Measurements from ENCODE around the gene NDUFB10. TPM values are rescaled to one million over a fixed set of nuclear protein-coding genes. Genes with fewer than 3 reads are reported as not detected.

Gene NDUFB10
- polyA plus RNA-seq, 1 donor (not counting 4 experiments of a cell fraction or from before 2014, with no cell fraction given), result 107 TPM

DNA sequence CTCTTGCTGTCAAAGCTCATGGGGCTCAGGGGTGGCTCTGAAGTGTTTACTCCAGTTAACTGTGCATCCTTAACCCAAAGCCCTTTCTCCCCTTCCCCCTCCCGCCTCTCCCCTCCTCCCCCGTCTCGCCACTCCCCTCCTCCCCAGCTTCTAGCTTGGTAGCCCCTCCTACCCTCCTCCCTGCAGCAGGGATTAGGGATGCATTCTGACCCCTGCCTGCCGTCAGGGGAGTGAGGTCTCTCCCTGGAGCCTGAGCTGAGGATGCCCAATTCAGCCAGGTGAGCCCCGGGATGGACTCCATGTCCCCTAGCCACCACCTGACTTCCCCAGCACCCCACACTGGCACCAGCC is 42.7 kb upstream of the NDUFB10 start:
- Histone ChIP-seq H3K27ac (ENCODE audit: control insufficient read depth, insufficient read depth, low read length) (no peak overlapping the region), H2AFZ (ENCODE audit: control insufficient read depth, low read length) (no peak overlapping the region), H3K9ac (ENCODE audit: control insufficient read depth, extremely low read depth, insufficient read depth, low read length) (no peak overlapping the region), H3K4me1 (ENCODE audit: control insufficient read depth, extremely low read depth, insufficient read depth, low read length) (peaks cover 10% of the 10 kb centered on the region), H3K4me2 (ENCODE audit: control insufficient read depth, extremely low read depth, insufficient read depth, low read depth, low read length) (no peak overlapping the region), H3K9me3 (ENCODE audit: control insufficient read depth, low read depth, low read length) (no peaks in the 10 kb centered on the region), H3K27me3 (ENCODE audit: control insufficient read depth, extremely low read depth, insufficient read depth, low read length) (peaks cover 69% of the 10 kb centered on the region), H4K20me1 (ENCODE audit: control insufficient read depth, extremely low read depth, insufficient read depth, low read length) (no peaks in the 10 kb centered on the region), H3K4me3 (ENCODE audit: control insufficient read depth in 2 of 3, extremely low read depth in 1 of 3, insufficient read depth in 2 of 3, low read depth in 1 of 3, low read length in 3 of 3) (no peak overlapping the region), H3K36me3 (ENCODE audit: control insufficient read depth in 2 of 2, extremely low read depth in 1 of 2, insufficient read depth in 2 of 2, low read length in 2 of 2) (no peaks in the 10 kb centered on the region), H3K9me1 (ENCODE audit: control insufficient read depth, extremely low read depth, insufficient read depth, low read length) (no peaks in the 10 kb centered on the region), H3K79me2 (ENCODE audit: control insufficient read depth, insufficient read depth, low read length) (no peaks in the 10 kb centered on the region)
- TF ChIP-seq EZH2 (IDR thresholded peaks at IDR 0.05; ENCODE audit: low read length), result no peak
- TF ChIP-seq, protein P1, sequence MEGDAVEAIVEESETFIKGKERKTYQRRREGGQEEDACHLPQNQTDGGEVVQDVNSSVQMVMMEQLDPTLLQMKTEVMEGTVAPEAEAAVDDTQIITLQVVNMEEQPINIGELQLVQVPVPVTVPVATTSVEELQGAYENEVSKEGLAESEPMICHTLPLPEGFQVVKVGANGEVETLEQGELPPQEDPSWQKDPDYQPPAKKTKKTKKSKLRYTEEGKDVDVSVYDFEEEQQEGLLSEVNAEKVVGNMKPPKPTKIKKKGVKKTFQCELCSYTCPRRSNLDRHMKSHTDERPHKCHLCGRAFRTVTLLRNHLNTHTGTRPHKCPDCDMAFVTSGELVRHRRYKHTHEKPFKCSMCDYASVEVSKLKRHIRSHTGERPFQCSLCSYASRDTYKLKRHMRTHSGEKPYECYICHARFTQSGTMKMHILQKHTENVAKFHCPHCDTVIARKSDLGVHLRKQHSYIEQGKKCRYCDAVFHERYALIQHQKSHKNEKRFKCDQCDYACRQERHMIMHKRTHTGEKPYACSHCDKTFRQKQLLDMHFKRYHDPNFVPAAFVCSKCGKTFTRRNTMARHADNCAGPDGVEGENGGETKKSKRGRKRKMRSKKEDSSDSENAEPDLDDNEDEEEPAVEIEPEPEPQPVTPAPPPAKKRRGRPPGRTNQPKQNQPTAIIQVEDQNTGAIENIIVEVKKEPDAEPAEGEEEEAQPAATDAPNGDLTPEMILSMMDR (optimal IDR thresholded peaks at IDR 0.05 in 1 of 3, IDR thresholded peaks at IDR 0.05 in 1 of 3, conservative IDR thresholded peaks at IDR 0.05 in 1 of 3; ENCODE audit: extremely low read depth in 1 of 3, insufficient read depth in 2 of 3, low read length in 3 of 3), result no peak
- FAIRE-seq (no peak), DNase-seq (ENCODE audit: low read depth, low spot score) (no peak)
- dilution Hi-C loops (cut with MboI; ENCODE audit: extremely low pct_ligation_motif_present, low sequenced_read_pairs), result no loop called here

DNA sequence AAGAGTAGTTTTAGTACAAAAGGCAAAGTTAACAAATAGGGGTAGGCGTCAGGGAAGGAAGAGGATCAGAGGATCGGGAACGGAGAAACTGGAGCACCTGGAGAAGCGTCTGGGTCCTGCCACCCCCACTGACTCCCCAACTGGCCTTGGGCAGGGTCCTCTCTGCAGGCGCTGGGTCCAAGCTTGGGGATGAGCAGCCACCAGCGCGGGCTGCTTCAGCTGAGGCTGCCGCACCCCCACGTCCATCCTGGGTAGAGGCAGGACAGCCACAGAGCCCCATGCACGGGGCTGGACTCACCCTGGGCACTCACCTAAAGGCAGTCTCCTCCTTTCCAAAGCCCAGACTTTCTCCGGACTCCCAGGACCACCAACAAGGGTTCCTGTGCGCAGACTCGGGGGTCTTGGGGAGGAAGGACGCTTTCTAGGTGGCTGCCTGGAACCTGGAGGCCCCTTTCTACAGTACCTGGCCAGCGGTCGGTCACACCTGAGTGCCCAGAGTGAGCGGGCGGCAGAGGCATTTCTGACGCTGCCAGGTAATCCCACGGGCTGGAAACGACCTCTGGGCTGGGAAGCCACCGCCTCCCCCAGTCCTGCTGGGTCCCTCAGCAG is 42.2 kb upstream of the NDUFB10 start:
- Histone ChIP-seq H3K4me3 (ENCODE audit: control insufficient read depth in 2 of 3, extremely low read depth in 1 of 3, insufficient read depth in 2 of 3, low read depth in 1 of 3, low read length in 3 of 3) (no peak overlapping the region), H4K20me1 (ENCODE audit: control insufficient read depth, extremely low read depth, insufficient read depth, low read length) (no peaks in the 10 kb centered on the region), H2AFZ (ENCODE audit: control insufficient read depth, low read length) (no peak overlapping the region), H3K9ac (ENCODE audit: control insufficient read depth, extremely low read depth, insufficient read depth, low read length) (no peak overlapping the region), H3K9me3 (ENCODE audit: control insufficient read depth, low read depth, low read length) (no peaks in the 10 kb centered on the region), H3K4me1 (ENCODE audit: control insufficient read depth, extremely low read depth, insufficient read depth, low read length) (peaks cover 10% of the 10 kb centered on the region), H3K27me3 (ENCODE audit: control insufficient read depth, extremely low read depth, insufficient read depth, low read length) (peaks cover 69% of the 10 kb centered on the region), H3K79me2 (ENCODE audit: control insufficient read depth, insufficient read depth, low read length) (no peaks in the 10 kb centered on the region), H3K36me3 (ENCODE audit: control insufficient read depth in 2 of 2, extremely low read depth in 1 of 2, insufficient read depth in 2 of 2, low read length in 2 of 2) (no peaks in the 10 kb centered on the region), H3K4me2 (ENCODE audit: control insufficient read depth, extremely low read depth, insufficient read depth, low read depth, low read length) (no peak overlapping the region), H3K9me1 (ENCODE audit: control insufficient read depth, extremely low read depth, insufficient read depth, low read length) (no peaks in the 10 kb centered on the region), H3K27ac (ENCODE audit: control insufficient read depth, insufficient read depth, low read length) (no peak overlapping the region)
- TF ChIP-seq EZH2 (IDR thresholded peaks at IDR 0.05; ENCODE audit: low read length), result no peak
- no peak for FAIRE-seq
- no peak for DNase-seq (ENCODE audit: low read depth, low spot score)
- dilution Hi-C loops (cut with MboI; ENCODE audit: extremely low pct_ligation_motif_present, low sequenced_read_pairs), result no loop called here
